Measurements from ENCODE around the gene SLC6A19. TPM values are rescaled to one million over a fixed set of nuclear protein-coding genes. Genes with fewer than 3 reads are reported as not detected.

SLC6A19 gene
- total RNA-seq, 1 donor from 2014 or later: not detected

DNA sequence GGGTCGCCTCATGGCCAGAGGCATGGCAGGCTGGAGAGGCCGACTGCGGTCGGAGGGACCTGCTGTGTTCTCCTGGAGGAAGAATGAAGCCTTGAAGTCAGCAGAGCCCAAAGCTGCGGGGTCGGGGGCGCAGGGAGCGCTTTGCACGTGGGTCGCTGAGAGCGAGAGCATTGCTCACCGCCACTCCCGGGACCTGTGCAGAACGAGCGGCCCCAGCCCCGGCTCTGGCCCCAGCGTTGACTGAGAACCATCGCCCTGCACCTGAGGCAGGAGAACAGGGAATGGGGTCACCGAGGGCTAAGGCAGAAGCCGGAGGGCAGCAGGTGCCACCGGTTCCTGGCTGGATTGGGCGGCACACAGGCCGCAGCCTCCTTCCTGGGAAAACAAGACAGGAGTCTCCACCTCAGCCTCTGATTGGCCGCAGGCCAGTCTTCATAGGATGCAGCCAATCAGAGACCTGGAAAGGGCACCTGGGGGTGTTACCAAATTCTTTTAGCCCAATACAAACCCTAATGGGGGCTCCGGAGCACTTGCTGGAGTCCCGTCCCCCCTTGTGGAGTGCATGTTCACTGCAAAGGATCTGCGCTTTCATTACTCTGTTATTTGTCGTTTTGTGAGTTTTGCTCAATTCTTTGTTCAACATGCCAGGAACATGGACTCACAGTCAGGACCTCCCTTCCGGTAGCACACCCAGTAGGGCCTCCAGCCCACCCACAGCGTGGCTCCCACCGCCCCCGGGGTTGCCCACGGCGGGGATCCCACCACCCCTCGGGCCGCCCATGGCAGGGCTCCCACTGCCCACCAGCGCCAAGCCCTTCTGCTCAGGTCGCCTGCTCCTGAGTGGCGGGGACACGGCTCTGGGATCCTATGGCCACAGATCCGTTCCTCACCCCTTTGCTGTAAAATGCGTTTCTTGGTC lies 24.7 kb upstream of the SLC6A19 start:
- Histone ChIP-seq H3K27ac (no peak overlapping the region), H3K4me1 (no peaks in the 10 kb centered on the region), H2AFZ (replicated peaks) (no peak overlapping the region), H3K79me2 (ENCODE audit: low read depth) (no peaks in the 10 kb centered on the region), H3K4me2 (no peak overlapping the region), H3K9me3 (ENCODE audit: low read depth) (no peaks in the 10 kb centered on the region), H3F3A (ENCODE audit: low read depth) (no peaks in the 10 kb centered on the region), H3K4me3 (no peak overlapping the region), H3K27me3 (peaks cover 8% of the 10 kb centered on the region), H3K9ac (no peak overlapping the region), H3K36me3 (no peaks in the 10 kb centered on the region), H4K20me1 (ENCODE audit: low read depth) (no peaks in the 10 kb centered on the region)
- H3K4me1 Mint-ChIP-seq: no peaks in the 10 kb centered on the region
- TF ChIP-seq, protein P1, sequence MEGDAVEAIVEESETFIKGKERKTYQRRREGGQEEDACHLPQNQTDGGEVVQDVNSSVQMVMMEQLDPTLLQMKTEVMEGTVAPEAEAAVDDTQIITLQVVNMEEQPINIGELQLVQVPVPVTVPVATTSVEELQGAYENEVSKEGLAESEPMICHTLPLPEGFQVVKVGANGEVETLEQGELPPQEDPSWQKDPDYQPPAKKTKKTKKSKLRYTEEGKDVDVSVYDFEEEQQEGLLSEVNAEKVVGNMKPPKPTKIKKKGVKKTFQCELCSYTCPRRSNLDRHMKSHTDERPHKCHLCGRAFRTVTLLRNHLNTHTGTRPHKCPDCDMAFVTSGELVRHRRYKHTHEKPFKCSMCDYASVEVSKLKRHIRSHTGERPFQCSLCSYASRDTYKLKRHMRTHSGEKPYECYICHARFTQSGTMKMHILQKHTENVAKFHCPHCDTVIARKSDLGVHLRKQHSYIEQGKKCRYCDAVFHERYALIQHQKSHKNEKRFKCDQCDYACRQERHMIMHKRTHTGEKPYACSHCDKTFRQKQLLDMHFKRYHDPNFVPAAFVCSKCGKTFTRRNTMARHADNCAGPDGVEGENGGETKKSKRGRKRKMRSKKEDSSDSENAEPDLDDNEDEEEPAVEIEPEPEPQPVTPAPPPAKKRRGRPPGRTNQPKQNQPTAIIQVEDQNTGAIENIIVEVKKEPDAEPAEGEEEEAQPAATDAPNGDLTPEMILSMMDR (IDR thresholded peaks at IDR 0.05): no peak
- no peak for TF ChIP-seq EZH2phosphoT487 (IDR thresholded peaks at IDR 0.05)
- no peak for TF ChIP-seq EZH2 (IDR thresholded peaks at IDR 0.05)
- peak overlapping the region; percentile 37 for H3K27ac Mint-ChIP-seq
- no peak overlapping the region for H3K4me3 Mint-ChIP-seq
- H3K9me3 Mint-ChIP-seq: peaks cover 3% of the 10 kb centered on the region
- DNase-seq (ENCODE audit: low spot score): peak; percentile 40
- no peaks in the 10 kb centered on the region for H3K36me3 Mint-ChIP-seq
- peaks cover 6% of the 10 kb centered on the region for H3K27me3 Mint-ChIP-seq (ENCODE audit: insufficient read depth, low read depth)

DNA sequence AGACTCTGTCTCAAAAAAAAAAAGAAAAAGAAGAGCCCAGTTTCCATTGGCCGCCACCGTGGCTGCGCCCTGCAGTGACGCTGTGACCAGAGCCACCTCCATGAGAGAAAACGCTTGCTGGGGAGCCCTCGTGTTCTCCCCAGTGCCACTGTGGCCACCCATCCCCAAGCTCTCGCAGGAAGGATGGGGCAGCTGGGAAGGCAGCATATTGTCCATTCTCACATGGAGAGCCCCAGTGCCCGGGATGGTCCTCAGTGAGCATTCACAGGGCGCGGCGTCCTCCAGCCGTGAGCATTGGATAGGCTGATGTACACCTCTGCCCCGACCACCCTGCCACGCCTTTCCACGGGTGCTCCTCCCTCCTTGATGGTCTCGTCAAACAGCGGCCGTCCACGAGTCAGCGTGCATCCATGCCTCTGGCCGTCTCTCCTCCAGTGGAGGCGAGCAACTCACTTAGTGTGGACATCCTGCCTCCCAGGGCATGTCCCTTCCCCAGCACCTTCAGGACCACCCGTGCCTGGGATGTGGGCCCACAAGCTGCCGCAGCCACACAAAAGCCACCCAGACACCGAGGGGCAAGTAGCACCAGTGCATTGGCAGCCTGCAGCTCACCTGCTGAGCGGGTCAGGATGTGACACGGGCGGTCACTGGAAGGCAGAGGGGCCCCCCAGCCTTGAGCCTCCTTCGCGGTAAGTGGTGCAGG lies 23.4 kb upstream of the SLC6A19 start:
- H3K27ac ChIP-seq: no peak overlapping the region
- Mint-ChIP-seq H3K9me3 (peaks cover 3% of the 10 kb centered on the region), H3K27me3 (ENCODE audit: insufficient read depth, low read depth) (peaks cover 6% of the 10 kb centered on the region), H3K4me1 (peaks cover 1% of the 10 kb centered on the region), H3K36me3 (no peaks in the 10 kb centered on the region), H3K27ac (peak overlapping the region; percentile 69), H3K4me3 (no peak overlapping the region)
- H3K9ac ChIP-seq: no peak overlapping the region
- no peak for DNase-seq (ENCODE audit: low spot score)
- H3K79me2 ChIP-seq (ENCODE audit: low read depth): no peaks in the 10 kb centered on the region
- H2AFZ ChIP-seq (replicated peaks): no peak overlapping the region
- H3K36me3 ChIP-seq: no peaks in the 10 kb centered on the region
- H4K20me1 ChIP-seq (ENCODE audit: low read depth): no peaks in the 10 kb centered on the region
- H3K4me2 ChIP-seq: no peak overlapping the region
- no peaks in the 10 kb centered on the region for H3F3A ChIP-seq (ENCODE audit: low read depth)
- H3K4me3 ChIP-seq: no peak overlapping the region
- peaks cover 8% of the 10 kb centered on the region for H3K27me3 ChIP-seq
- no peak for TF ChIP-seq EZH2phosphoT487 (IDR thresholded peaks at IDR 0.05)
- TF ChIP-seq, protein P1 (IDR thresholded peaks at IDR 0.05): no peak
- TF ChIP-seq EZH2 (IDR thresholded peaks at IDR 0.05): no peak
- H3K4me1 ChIP-seq: peaks cover 2% of the 10 kb centered on the region
- no peaks in the 10 kb centered on the region for H3K9me3 ChIP-seq (ENCODE audit: low read depth)

DNA sequence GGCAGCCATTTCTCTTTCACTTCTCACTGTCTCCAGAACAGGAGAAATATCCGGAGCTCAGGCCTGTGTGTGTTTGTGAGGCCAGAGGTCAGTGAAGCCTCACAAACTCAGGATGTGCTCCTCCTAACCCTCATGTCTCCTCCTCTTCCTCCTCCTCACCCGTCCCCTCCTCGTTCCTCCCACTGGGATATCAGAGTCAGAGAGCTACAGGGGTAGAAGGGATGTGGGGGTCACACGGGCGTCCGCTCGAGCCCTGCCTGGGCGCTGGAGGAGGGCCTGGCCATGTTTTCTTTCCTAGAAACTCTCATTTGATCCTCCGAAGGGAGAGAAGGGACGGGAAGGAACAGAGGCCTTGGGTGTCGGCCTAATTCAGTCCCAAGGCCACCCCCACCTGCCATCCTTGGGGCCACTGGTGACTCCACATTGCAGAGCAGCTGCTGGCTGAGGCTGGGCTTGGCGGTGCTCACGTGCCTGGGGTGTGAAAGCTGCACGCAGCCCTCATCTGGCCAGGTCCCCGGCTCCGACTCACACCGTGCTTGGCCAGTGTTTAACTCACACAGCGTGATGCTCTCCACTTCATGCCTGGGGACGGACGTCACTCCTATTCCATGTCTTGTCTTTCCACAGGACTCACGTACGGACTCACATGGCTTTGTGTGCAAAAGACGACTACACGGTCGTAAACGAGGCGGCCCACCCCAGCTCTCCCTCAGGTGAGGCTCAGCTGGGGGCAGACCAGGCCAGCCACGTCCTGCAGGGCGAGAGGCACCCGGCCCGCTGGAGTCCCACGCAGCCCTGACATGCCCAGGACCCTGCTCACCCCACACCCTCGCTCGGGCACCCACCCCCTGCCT lies 22.6 kb upstream of the SLC6A19 start:
- Histone ChIP-seq H3F3A (ENCODE audit: low read depth) (no peaks in the 10 kb centered on the region), H4K20me1 (ENCODE audit: low read depth) (no peaks in the 10 kb centered on the region), H3K4me1 (peaks cover 5% of the 10 kb centered on the region), H3K4me3 (no peak overlapping the region), H3K27ac (no peak overlapping the region), H3K27me3 (peaks cover 4% of the 10 kb centered on the region), H3K36me3 (no peaks in the 10 kb centered on the region), H3K4me2 (no peak overlapping the region), H3K9ac (no peak overlapping the region), H2AFZ (replicated peaks) (no peak overlapping the region), H3K9me3 (ENCODE audit: low read depth) (no peaks in the 10 kb centered on the region), H3K79me2 (ENCODE audit: low read depth) (no peaks in the 10 kb centered on the region)
- Mint-ChIP-seq H3K9me3 (no peaks in the 10 kb centered on the region), H3K27ac (no peak overlapping the region), H3K4me1 (peaks cover 4% of the 10 kb centered on the region), H3K4me3 (no peak overlapping the region), H3K27me3 (ENCODE audit: insufficient read depth, low read depth) (peaks cover 6% of the 10 kb centered on the region), H3K36me3 (no peaks in the 10 kb centered on the region)
- no peak for DNase-seq (ENCODE audit: low spot score)
- TF ChIP-seq, protein P1 (IDR thresholded peaks at IDR 0.05): no peak
- no peak for TF ChIP-seq EZH2 (IDR thresholded peaks at IDR 0.05)
- TF ChIP-seq EZH2phosphoT487 (IDR thresholded peaks at IDR 0.05): no peak

Measured in neural progenitor cell (in vitro differentiated cells).